Hepatocyte (in vitro differentiated cells): ENCODE measurements around the gene B3GNT3. TPM values are rescaled to one million over a fixed set of nuclear protein-coding genes. Genes with fewer than 3 reads are reported as not detected.

Experiments
- DNase-seq: peaks from one replicate; pipeline ENCODE4 v3.0.0-alpha.2; 2016; ENCODE audit warnings: low spot score
- H2AFZ ChIP-seq: fragments of 200-600 bp; sonication (generic); 2 replicates; pipeline ENCODE4 v1.6.0; 2016; ENCODE audit warnings: antibody characterized with exemption, mild to moderate bottlenecking
- H3K27ac ChIP-seq: fragments of 200-600 bp; sonication (generic); 2 replicates; pipeline ENCODE4 v1.5.1; 2016; ENCODE audit warnings: mild to moderate bottlenecking
- H3K27me3 ChIP-seq: fragments of 200-600 bp; sonication (generic); 2 replicates; pipeline ENCODE4 v1.6.1; 2016
- H3K36me3 ChIP-seq: fragments of 200-600 bp; sonication (generic); replicated peaks from 2 replicates; pipeline ENCODE4 v1.5.1; 2016; ENCODE audit warnings: low read depth; ENCODE audit not compliant: insufficient read depth
- H3K4me1 ChIP-seq: fragments of 200-600 bp; sonication (generic); 2 replicates; pipeline ENCODE4 v1.5.1; 2016; ENCODE audit warnings: mild to moderate bottlenecking, moderate library complexity; ENCODE audit not compliant: insufficient read depth
- H3K4me2 ChIP-seq: fragments of 200-600 bp; sonication (generic); 2 replicates; pipeline ENCODE4 v1.6.0; 2016
- H3K4me3 ChIP-seq: fragments of 200-600 bp; sonication (generic); 2 replicates; pipeline ENCODE4 v1.5.1; 2016; ENCODE audit warnings: mild to moderate bottlenecking
- H3K79me2 ChIP-seq: fragments of 200-600 bp; sonication (generic); 2 replicates; pipeline ENCODE4 v1.6.0; 2017; ENCODE audit warnings: mild to moderate bottlenecking
- H3K9me2 ChIP-seq: fragments of 200-600 bp; sonication (generic); replicated peaks from 2 replicates; pipeline ENCODE4 v1.6.0; 2017; ENCODE audit warnings: mild to moderate bottlenecking; ENCODE audit not compliant: insufficient read depth
- H3K9me3 ChIP-seq: fragments of 200-600 bp; sonication (generic); 2 replicates; pipeline ENCODE4 v1.5.1; 2016; ENCODE audit warnings: low read depth, mild to moderate bottlenecking
- H4K20me1 ChIP-seq: fragments of 200-600 bp; sonication (generic); 2 replicates; pipeline ENCODE4 v1.6.0; 2016; ENCODE audit warnings: mild to moderate bottlenecking; ENCODE audit not compliant: insufficient read depth, poor library complexity, severe bottlenecking
- EZH2 ChIP-seq: fragments of 200-600 bp; sonication (generic); IDR thresholded peaks from 2 replicates; pipeline ENCODE4 v1.6.1; 2016; ENCODE audit warnings: antibody characterized with exemption, mild to moderate bottlenecking, borderline replicate concordance
- EZH2phosphoT487 ChIP-seq: fragments of 200-600 bp; sonication (generic); IDR thresholded peaks from one replicate; pipeline ENCODE4 v1.6.1; 2018; ENCODE audit warnings: antibody characterized with exemption, mild to moderate bottlenecking, low read depth, moderate library complexity; ENCODE audit not compliant: unreplicated experiment, severe bottlenecking
- WGBS: methylation state at CpG from one replicate; pipeline ENCODE4 v1.1.6; 2016; ENCODE audit warnings: low lambda C conversion rate; ENCODE audit errors: missing lambda C conversion rate; 5-methylcytosine and 5-hydroxymethylcytosine counted together
- polyA plus RNA-seq: library from polyadenylated mRNA; unstranded; fragments of >200 nt; fragmentation: Nextera tagmentation; extraction: Ambion mirVana; gene quantifications from 2 replicates; pipeline ENCODE4 v1.2.1, GENCODE V29; 2016
- total RNA-seq: library from RNA; depleted of rRNA; stranded (reverse); fragments of >200 nt; gene quantifications from 2 replicates; pipeline ENCODE4 v1.2.3, GENCODE V29; 2014
- TF ChIP-seq, protein P1 (sequence below): fragments of 200-600 bp; sonication (generic); IDR thresholded peaks from 2 replicates; pipeline ENCODE4 v1.5.1; 2016; ENCODE audit warnings: antibody characterized with exemption, mild to moderate bottlenecking; ENCODE audit not compliant: poor library complexity

The B3GNT3 gene
- total and polyA plus RNA-seq, 2 experiments from 2014 or later: 14.6 to 19.1 TPM

DNA sequence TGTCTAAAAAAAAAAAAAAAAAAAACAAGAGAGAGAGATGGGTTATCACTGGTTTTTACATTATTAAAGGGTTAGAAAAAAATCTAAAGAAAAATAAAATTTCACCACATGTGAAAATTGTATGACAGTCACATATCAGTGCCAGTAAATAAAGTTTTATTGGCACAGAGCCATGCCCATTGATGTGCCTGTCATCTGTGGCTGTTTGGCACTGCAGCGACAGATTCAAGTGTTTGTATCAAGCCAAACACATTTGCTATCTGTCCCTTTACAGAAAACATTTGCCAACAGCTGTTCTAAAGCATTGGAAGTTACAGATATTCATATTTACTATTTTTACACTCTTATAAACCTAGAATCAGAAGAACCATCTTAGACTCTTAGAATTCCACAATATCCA is 27.4 kb upstream of the B3GNT3 start:
- Histone ChIP-seq H3K9me2 (no peaks in the 10 kb centered on the region), H3K27me3 (no peaks in the 10 kb centered on the region), H2AFZ (no peak overlapping the region), H3K4me2 (no peak overlapping the region), H3K9me3 (no peaks in the 10 kb centered on the region), H3K79me2 (no peaks in the 10 kb centered on the region), H3K36me3 (no peaks in the 10 kb centered on the region), H3K27ac (no peak overlapping the region), H3K4me3 (no peak overlapping the region), H3K4me1 (no peaks in the 10 kb centered on the region), H4K20me1 (no peaks in the 10 kb centered on the region)
- TF ChIP-seq, protein P1, sequence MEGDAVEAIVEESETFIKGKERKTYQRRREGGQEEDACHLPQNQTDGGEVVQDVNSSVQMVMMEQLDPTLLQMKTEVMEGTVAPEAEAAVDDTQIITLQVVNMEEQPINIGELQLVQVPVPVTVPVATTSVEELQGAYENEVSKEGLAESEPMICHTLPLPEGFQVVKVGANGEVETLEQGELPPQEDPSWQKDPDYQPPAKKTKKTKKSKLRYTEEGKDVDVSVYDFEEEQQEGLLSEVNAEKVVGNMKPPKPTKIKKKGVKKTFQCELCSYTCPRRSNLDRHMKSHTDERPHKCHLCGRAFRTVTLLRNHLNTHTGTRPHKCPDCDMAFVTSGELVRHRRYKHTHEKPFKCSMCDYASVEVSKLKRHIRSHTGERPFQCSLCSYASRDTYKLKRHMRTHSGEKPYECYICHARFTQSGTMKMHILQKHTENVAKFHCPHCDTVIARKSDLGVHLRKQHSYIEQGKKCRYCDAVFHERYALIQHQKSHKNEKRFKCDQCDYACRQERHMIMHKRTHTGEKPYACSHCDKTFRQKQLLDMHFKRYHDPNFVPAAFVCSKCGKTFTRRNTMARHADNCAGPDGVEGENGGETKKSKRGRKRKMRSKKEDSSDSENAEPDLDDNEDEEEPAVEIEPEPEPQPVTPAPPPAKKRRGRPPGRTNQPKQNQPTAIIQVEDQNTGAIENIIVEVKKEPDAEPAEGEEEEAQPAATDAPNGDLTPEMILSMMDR: no peak
- TF ChIP-seq EZH2phosphoT487: no peak
- no peak for TF ChIP-seq EZH2
- 87% methylated on average over 1 of the region's 1 CpG for WGBS
- DNase-seq: no peak

DNA sequence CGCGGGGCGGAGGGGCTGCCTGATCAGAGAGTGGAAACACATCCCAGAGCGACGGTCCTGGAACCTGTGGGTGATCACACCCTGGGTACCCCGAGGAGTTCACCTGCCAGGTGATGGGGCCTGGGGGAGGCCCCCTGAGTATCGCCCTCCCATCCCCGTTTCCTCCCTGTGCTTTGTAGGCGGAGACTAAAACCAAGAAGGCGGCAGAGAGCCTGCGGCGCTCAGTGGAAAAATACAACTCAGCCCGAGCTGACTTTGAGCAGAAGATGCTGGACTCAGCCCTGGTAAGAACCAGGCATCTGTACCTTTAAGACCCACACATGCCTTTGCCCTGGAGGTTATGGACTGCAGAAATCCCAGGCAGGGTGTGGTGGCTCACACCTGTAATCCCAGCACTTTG is 24.3 kb upstream of the B3GNT3 start:
- H3K9me2 ChIP-seq: no peaks in the 10 kb centered on the region
- H3K36me3 ChIP-seq: no peaks in the 10 kb centered on the region
- no peak overlapping the region for H3K4me2 ChIP-seq
- WGBS: 90% methylated on average over 12 of the region's 13 CpGs
- H3K79me2 ChIP-seq: no peaks in the 10 kb centered on the region
- no peaks in the 10 kb centered on the region for H4K20me1 ChIP-seq
- H3K4me1 ChIP-seq: no peaks in the 10 kb centered on the region
- no peak overlapping the region for H3K4me3 ChIP-seq
- TF ChIP-seq, protein P1: no peak
- TF ChIP-seq EZH2 (no peak), EZH2phosphoT487 (no peak)
- H3K27me3 ChIP-seq: no peaks in the 10 kb centered on the region
- DNase-seq: no peak
- H3K27ac ChIP-seq: no peak overlapping the region
- H3K9me3 ChIP-seq: no peaks in the 10 kb centered on the region
- no peak overlapping the region for H2AFZ ChIP-seq

DNA sequence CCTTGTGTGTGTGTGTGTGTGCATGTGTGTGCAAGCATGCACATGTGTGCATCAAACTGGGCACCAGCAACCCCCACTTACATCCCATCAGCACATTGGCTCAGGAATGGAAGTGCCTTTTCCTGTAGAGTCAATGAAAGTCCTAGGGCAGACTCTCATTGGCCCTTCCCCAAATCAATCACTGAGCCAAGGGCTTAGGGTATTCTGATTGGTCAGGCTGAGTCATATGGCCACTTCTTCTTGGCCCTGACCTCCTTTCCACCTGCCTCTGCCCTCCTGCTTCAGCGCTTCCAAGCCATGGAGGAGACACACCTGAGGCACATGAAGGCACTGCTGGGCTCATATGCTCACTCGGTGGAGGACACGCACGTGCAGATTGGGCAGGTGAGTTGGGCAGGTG is 22.8 kb upstream of the B3GNT3 start:
- Histone ChIP-seq H3K9me2 (no peaks in the 10 kb centered on the region), H3K4me1 (no peaks in the 10 kb centered on the region), H3K4me3 (no peak overlapping the region), H3K27me3 (no peaks in the 10 kb centered on the region), H3K79me2 (no peaks in the 10 kb centered on the region), H3K9me3 (no peaks in the 10 kb centered on the region), H4K20me1 (no peaks in the 10 kb centered on the region), H3K36me3 (no peaks in the 10 kb centered on the region), H2AFZ (no peak overlapping the region), H3K4me2 (no peak overlapping the region), H3K27ac (no peak overlapping the region)
- no peak for DNase-seq
- WGBS: 95% methylated on average over 4 of the region's 4 CpGs
- TF ChIP-seq, protein P1: no peak
- TF ChIP-seq EZH2 (no peak), EZH2phosphoT487 (no peak)
